Activated CD4-positive, alpha-beta T cell treated with anti-CD3 and anti-CD28 coated beads, Interleukin-2, Interleukin-4, amounts not matched to agents 100 ng/mL and 50 ng/mL, durations not matched to agents 16 hours and 8 hours (primary cell): ENCODE measurements around the gene H1-8.
"Not testable (repeated sequence)": the region's sequence is repeated elsewhere in the genome, so short reads cannot be mapped to it uniquely, and the experiment has no call there.

Source experiments
- DNase-seq: peaks from one replicate; pipeline ENCODE4 v3.0.0-alpha.2; 2020; ENCODE audit warnings: low spot score

The H1-8 gene

GRCh38 chr3:129515108-129515820 lies 27.7 kb upstream of the H1-8 start:
- not testable (repeated sequence) for DNase-seq

GRCh38 chr3:129515821-129516432 lies 27.0 kb upstream of the H1-8 start:
- not testable (repeated sequence) for DNase-seq

GRCh38 chr3:129517516-129517915 lies 25.5 kb upstream of the H1-8 start:
- no peak for DNase-seq

- no peak for DNase-seq
Measured at GRCh38 chr3:129518038-129518561, 24.9 kb upstream of the H1-8 start.

GRCh38 chr3:129518581-129518980 lies 24.4 kb upstream of the H1-8 start:
- no peak for DNase-seq

GRCh38 chr3:129519449-129519848 lies 23.5 kb upstream of the H1-8 start:
- no peak for DNase-seq

- DNase-seq = no peak
Measured at GRCh38 chr3:129519896-129520715, 22.9 kb upstream of the H1-8 start.

GRCh38 chr3:129520960-129521359 lies 22.0 kb upstream of the H1-8 start:
- no peak for DNase-seq

GRCh38 chr3:129521611-129522010 lies 21.4 kb upstream of the H1-8 start:
- no peak for DNase-seq

- DNase-seq = no peak
Measured at GRCh38 chr3:129522953-129523352, 20.0 kb upstream of the H1-8 start.

GRCh38 chr3:129524081-129524480 lies 18.9 kb upstream of the H1-8 start:
- no peak for DNase-seq

- peak; percentile 5 for DNase-seq
Measured at GRCh38 chr3:129525341-129525968, 17.5 kb upstream of the H1-8 start.

- no peak for DNase-seq
Measured at GRCh38 chr3:129526121-129526900, 16.7 kb upstream of the H1-8 start.

- DNase-seq = no peak
Measured at GRCh38 chr3:129527262-129527661, 15.7 kb upstream of the H1-8 start.

GRCh38 chr3:129528589-129529100 lies 14.3 kb upstream of the H1-8 start, which contains the start of gene RHO:
Gene RHO, plus strand, starts transcription at chr3:129528639. Its CDS starts 95 bp downstream, at chr3:129528734.
- no peak for DNase-seq

GRCh38 chr3:129529436-129530210 lies 13.4 kb upstream of the H1-8 start:
- no peak for DNase-seq

- DNase-seq = no peak
Measured at GRCh38 chr3:129530251-129530791, 12.7 kb upstream of the H1-8 start.

- DNase-seq = no peak
Measured at GRCh38 chr3:129530821-129531220, 12.2 kb upstream of the H1-8 start.

GRCh38 chr3:129531699-129532098 lies 11.3 kb upstream of the H1-8 start:
- no peak for DNase-seq

GRCh38 chr3:129532261-129532660 lies 10.7 kb upstream of the H1-8 start:
- DNase-seq = no peak
